Osteocyte (in vitro differentiated cells): Measurements from ENCODE around the gene ZDHHC5. TPM values are rescaled to one million over a fixed set of nuclear protein-coding genes. Genes with fewer than 3 reads are reported as not detected.

Experiments used
- DNase-seq: peaks from one replicate; pipeline ENCODE4 v3.0.0; 2021; ENCODE audit warnings: mixed read lengths; ENCODE audit not compliant: unreplicated experiment; ENCODE audit errors: extremely low spot score
- H3K27ac Mint-ChIP-seq: one replicate; pipeline ENCODE4 v1.8.0; 2021; ENCODE audit warnings: mild to moderate bottlenecking, mixed read lengths; ENCODE audit not compliant: unreplicated experiment
- H3K27me3 Mint-ChIP-seq: one replicate; pipeline ENCODE4 v1.8.0; 2021; ENCODE audit warnings: mixed read lengths; ENCODE audit not compliant: unreplicated experiment
- H3K36me3 Mint-ChIP-seq: one replicate; pipeline ENCODE4 v1.8.0; 2021; ENCODE audit warnings: mixed read lengths; ENCODE audit not compliant: unreplicated experiment
- H3K4me1 Mint-ChIP-seq: one replicate; pipeline ENCODE4 v1.8.0; 2021; ENCODE audit warnings: mixed read lengths; ENCODE audit not compliant: unreplicated experiment
- H3K4me3 Mint-ChIP-seq: one replicate; pipeline ENCODE4 v1.8.0; 2021; ENCODE audit warnings: mild to moderate bottlenecking, moderate library complexity, mixed read lengths; ENCODE audit not compliant: unreplicated experiment
- H3K9me3 Mint-ChIP-seq: one replicate; pipeline ENCODE4 v1.8.0; 2021; ENCODE audit warnings: mixed read lengths; ENCODE audit not compliant: unreplicated experiment
- CTCF ChIP-seq: fragments of 200-600 bp; sonication (generic); IDR thresholded peaks from 2 replicates; pipeline ENCODE4 v1.5.0; 2021; ENCODE audit warnings: antibody characterized with exemption, mild to moderate bottlenecking, moderate library complexity
- total RNA-seq: library from RNA; stranded (reverse); gene quantifications from 2 replicates; pipeline ENCODE4 v1.2.1, GENCODE V29; 2021

The ZDHHC5 gene
- total RNA-seq, 1 donor from 2014 or later, result 60.5 TPM

- peak overlapping the region; percentile 92 for H3K4me3 Mint-ChIP-seq
- no peaks in the 10 kb centered on the region for H3K36me3 Mint-ChIP-seq
- H3K27me3 Mint-ChIP-seq, result peaks cover 7% of the 10 kb centered on the region
- DNase-seq, result no peak
- H3K4me1 Mint-ChIP-seq, result peaks cover 45% of the 10 kb centered on the region
- H3K27ac Mint-ChIP-seq, result peak overlapping the region; percentile 83
- no peak for TF ChIP-seq CTCF
- no peaks in the 10 kb centered on the region for H3K9me3 Mint-ChIP-seq
Observed at GRCh38 chr11:57639321-57640067, 28.4 kb upstream of the ZDHHC5 start.

GRCh38 chr11:57640068-57640800 is 27.7 kb upstream of the ZDHHC5 start:
- Mint-ChIP-seq H3K4me1 (peaks cover 52% of the 10 kb centered on the region), H3K36me3 (no peaks in the 10 kb centered on the region), H3K4me3 (peak overlapping the region; percentile 92), H3K27me3 (peaks cover 8% of the 10 kb centered on the region), H3K9me3 (no peaks in the 10 kb centered on the region), H3K27ac (peak overlapping the region; percentile 63)
- no peak for TF ChIP-seq CTCF
- no peak for DNase-seq

GRCh38 chr11:57641011-57641807 is 26.7 kb upstream of the ZDHHC5 start:
- Mint-ChIP-seq H3K27ac (peak overlapping the region; percentile 23), H3K4me1 (peaks cover 60% of the 10 kb centered on the region), H3K9me3 (no peaks in the 10 kb centered on the region), H3K36me3 (no peaks in the 10 kb centered on the region), H3K27me3 (peaks cover 16% of the 10 kb centered on the region), H3K4me3 (no peak overlapping the region)
- DNase-seq, result no peak
- TF ChIP-seq CTCF, result peak; percentile 63

DNA sequence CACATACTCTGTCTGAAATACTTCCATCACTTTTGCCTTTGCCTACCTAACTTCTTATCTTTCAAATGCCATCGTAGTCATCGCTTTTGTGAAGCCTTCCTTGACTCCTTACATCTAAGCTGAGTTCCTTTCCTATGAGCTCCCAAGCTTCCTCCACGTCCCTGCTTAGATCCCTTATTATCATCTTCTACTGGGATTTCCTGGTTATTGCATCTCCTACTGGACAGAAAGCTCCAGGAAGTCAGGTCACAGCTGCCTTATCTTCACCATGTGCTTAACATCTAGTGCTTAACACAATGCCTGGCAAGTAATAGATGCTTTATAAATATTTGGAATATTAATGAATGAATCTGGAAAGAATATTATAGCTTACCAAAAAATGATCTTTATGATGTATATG is 24.1 kb upstream of the ZDHHC5 start:
- Mint-ChIP-seq H3K4me3 (no peak overlapping the region), H3K4me1 (peaks cover 73% of the 10 kb centered on the region), H3K27me3 (peaks cover 42% of the 10 kb centered on the region), H3K36me3 (no peaks in the 10 kb centered on the region), H3K27ac (no peak overlapping the region), H3K9me3 (no peaks in the 10 kb centered on the region)
- no peak for TF ChIP-seq CTCF
- no peak for DNase-seq
